PC-9 (cell line): ENCODE measurements around the gene TBL2. TPM values are rescaled to one million over a fixed set of nuclear protein-coding genes. Genes with fewer than 3 reads are reported as not detected.
A peak's percentile ranks its signal among the peaks of the same experiment; 100 is the strongest.

Experiments used
- BruUV-seq: library from RNA; stranded (reverse); fragments of 400-500 nt; replicated peaks from 2 replicates; lab custom pipeline; 2021; lab: Mats Ljungman, UMichigan
- CTCF ChIA-PET: fragments of 300-600 bp; sonication (Branson Sonifier 250); formaldehyde crosslinking; loops from one replicate; lab custom pipeline; 2022; ENCODE audit warnings: antibody characterized with exemption; lab: Charles Lee
- POLR2A ChIA-PET: fragments of 300-600 bp; sonication (Branson Sonifier 250); formaldehyde crosslinking; loops from one replicate; lab custom pipeline; 2022; ENCODE audit warnings: antibody characterized with exemption; ENCODE audit not compliant: unreplicated experiment; lab: Charles Lee
- DNase-seq, 2 experiments: peaks; one replicate each; pipeline versions ENCODE4 v3.0.0 to v3.0.0-alpha.2; 2015 to 2022; ENCODE audit warnings: mixed read lengths in 1 of 2
- H2AFZ ChIP-seq: fragments of 200-600 bp; sonication (generic); 2 replicates; pipeline ENCODE4 v1.8.1; 2017; ENCODE audit warnings: antibody characterized with exemption
- H3F3A ChIP-seq: fragments of 200-600 bp; sonication (generic); 2 replicates; pipeline ENCODE4 v1.8.1; 2017; ENCODE audit warnings: antibody characterized with exemption, mild to moderate bottlenecking, low read depth; ENCODE audit not compliant: insufficient read depth
- H3K27ac ChIP-seq: fragments of 200-600 bp; sonication (generic); 2 replicates; pipeline ENCODE4 v1.6.1; 2016; ENCODE audit warnings: mixed run types
- H3K27me3 ChIP-seq: fragments of 200-600 bp; sonication (generic); 2 replicates; pipeline ENCODE4 v1.6.1; 2016; ENCODE audit warnings: low read depth, mixed run types; ENCODE audit not compliant: insufficient read depth
- H3K36me3 ChIP-seq: fragments of 200-600 bp; sonication (generic); 2 replicates; pipeline ENCODE4 v1.6.1; 2016; ENCODE audit warnings: low read depth, mixed run types
- H3K4me1 ChIP-seq: fragments of 200-600 bp; sonication (generic); replicated peaks from 2 replicates; pipeline ENCODE4 v1.6.1; 2016; ENCODE audit warnings: mixed run types; ENCODE audit not compliant: insufficient read depth
- H3K4me2 ChIP-seq: fragments of 200-600 bp; sonication (generic); 2 replicates; pipeline ENCODE4 v1.6.1; 2017; ENCODE audit warnings: mixed run types
- H3K4me3 ChIP-seq: fragments of 200-600 bp; sonication (generic); 2 replicates; pipeline ENCODE4 v1.6.1; 2016; ENCODE audit warnings: mixed run types
- H3K79me2 ChIP-seq: fragments of 200-600 bp; sonication (generic); 2 replicates; pipeline ENCODE4 v1.6.1; 2017; ENCODE audit warnings: low read depth, mixed run types
- H3K9me2 ChIP-seq: fragments of 200-600 bp; sonication (generic); 2 replicates; pipeline ENCODE4 v1.8.1; 2017; ENCODE audit warnings: mild to moderate bottlenecking; ENCODE audit not compliant: insufficient read depth
- H3K9me3 ChIP-seq: fragments of 200-600 bp; sonication (generic); 2 replicates; pipeline ENCODE4 v1.8.1; 2016; ENCODE audit warnings: low read depth; ENCODE audit not compliant: insufficient read depth
- H4K20me1 ChIP-seq: fragments of 200-600 bp; sonication (generic); 2 replicates; pipeline ENCODE4 v1.8.1; 2017; ENCODE audit not compliant: insufficient read depth
- CTCF ChIP-seq: fragments of 200-600 bp; sonication (generic); conservative IDR thresholded peaks from 2 replicates; pipeline ENCODE4 v1.6.1; 2017; ENCODE audit warnings: mixed run types, antibody characterized with exemption, mild to moderate bottlenecking, moderate library complexity
- EZH2 ChIP-seq: fragments of 200-600 bp; sonication (generic); IDR thresholded peaks from 2 replicates; pipeline ENCODE4 v1.8.0; 2017; ENCODE audit warnings: antibody characterized with exemption, low read depth
- intact Hi-C: fragments of 100-400 bp; cut with micrococcal nuclease; formaldehyde crosslinking; loops from one replicate; pipeline ENCODE4 v1.10.0; 2022; ENCODE audit not compliant: unreplicated experiment
- total RNA-seq: library from RNA; stranded (reverse); gene quantifications from 2 replicates; pipeline ENCODE4 v1.2.3, GENCODE V29; 2021

TBL2 gene
- total RNA-seq, 1 experiment from 2014 or later: 49.2 TPM

- intact Hi-C loops: no loop called here
- Histone ChIP-seq H3K27me3 (no peaks in the 10 kb centered on the region), H3K79me2 (no peaks in the 10 kb centered on the region), H3K4me1 (peaks cover 22% of the 10 kb centered on the region), H3K9me2 (no peaks in the 10 kb centered on the region), H3K4me3 (no peak overlapping the region), H3K27ac (no peak overlapping the region), H2AFZ (no peak overlapping the region), H3K4me2 (no peak overlapping the region), H3K9me3 (no peaks in the 10 kb centered on the region), H4K20me1 (no peaks in the 10 kb centered on the region), H3F3A (peaks cover 19% of the 10 kb centered on the region; the same call in 1 of the 2 replicates), H3K36me3 (no peaks in the 10 kb centered on the region)
- CTCF ChIA-PET: interaction anchor here (0.6 to 0.7 kb wide), 3 partner anchors 10 to 115 kb away, joined by 3 to 7 read pairs (median 4); no protein-coding TSS in a partner anchor
- POLR2A ChIA-PET: no interaction called here
- DNase-seq: no peak
- no TSS peak for BruUV-seq
- TF ChIP-seq CTCF: no peak
- TF ChIP-seq EZH2: no peak
These were observed 27.3 kb upstream of the TBL2 start for GRCh38 chr7:73605601-73606220.

GRCh38 chr7:73602721-73603651 lies 24.6 kb upstream of the TBL2 start:
- no peak overlapping the region for H3K4me3 ChIP-seq
- H3K27me3 ChIP-seq: no peaks in the 10 kb centered on the region
- H3K4me2 ChIP-seq: peak overlapping the region; percentile 36
- intact Hi-C loops: no loop called here
- no peaks in the 10 kb centered on the region for H3K79me2 ChIP-seq
- ChIA-PET POLR2A (no interaction called here), CTCF (interaction anchor here (0.5 kb wide), 3 partner anchors 11 to 1529 kb away, joined by 3 to 4 read pairs (median 4); no protein-coding TSS in a partner anchor)
- H3F3A ChIP-seq: peaks cover 8% of the 10 kb centered on the region; the same call in 1 of the 2 replicates
- no peaks in the 10 kb centered on the region for H3K9me3 ChIP-seq
- H2AFZ ChIP-seq: no peak overlapping the region
- peak in 1 of 2 experiments; percentile 55 for DNase-seq
- no peak overlapping the region for H3K27ac ChIP-seq
- no peak for TF ChIP-seq CTCF
- no peak for TF ChIP-seq EZH2
- H3K9me2 ChIP-seq: no peaks in the 10 kb centered on the region
- no peaks in the 10 kb centered on the region for H4K20me1 ChIP-seq
- BruUV-seq: no TSS peak
- H3K4me1 ChIP-seq: peaks cover 13% of the 10 kb centered on the region
- H3K36me3 ChIP-seq: no peaks in the 10 kb centered on the region

GRCh38 chr7:73599916-73600315 lies 21.5 kb upstream of the TBL2 start:
- H3K9me2 ChIP-seq: no peaks in the 10 kb centered on the region
- H3F3A ChIP-seq: peaks cover 2% of the 10 kb centered on the region; the same call in 1 of the 2 replicates
- no peak overlapping the region for H3K27ac ChIP-seq
- H3K4me1 ChIP-seq: peaks cover 13% of the 10 kb centered on the region
- H4K20me1 ChIP-seq: no peaks in the 10 kb centered on the region
- H3K4me3 ChIP-seq: no peak overlapping the region
- TF ChIP-seq EZH2 (no peak), CTCF (no peak)
- no peaks in the 10 kb centered on the region for H3K79me2 ChIP-seq
- no peak for DNase-seq
- H3K4me2 ChIP-seq: no peak overlapping the region
- H3K9me3 ChIP-seq: no peaks in the 10 kb centered on the region
- H2AFZ ChIP-seq: no peak overlapping the region
- intact Hi-C loops: no loop called here
- no peaks in the 10 kb centered on the region for H3K27me3 ChIP-seq
- POLR2A ChIA-PET: no interaction called here
- CTCF ChIA-PET: no interaction called here
- H3K36me3 ChIP-seq: no peaks in the 10 kb centered on the region
- BruUV-seq: no TSS peak
